Skeletal muscle satellite cell (primary cell): ENCODE results near the gene DCDC1. TPM values are rescaled to one million over a fixed set of nuclear protein-coding genes. Genes with fewer than 3 reads are reported as not detected.

Experiments
- H3K27me3 ChIP-seq: 2 replicates; pipeline ENCODE4 v1.7.0; 2013; ENCODE audit warnings: low read length; ENCODE audit not compliant: control insufficient read depth, insufficient read depth
- H3K36me3 ChIP-seq: 2 replicates; pipeline ENCODE4 v1.7.0; 2013; ENCODE audit warnings: mild to moderate bottlenecking, control low read depth, low read length; ENCODE audit not compliant: insufficient read depth
- H3K4me1 ChIP-seq: 2 replicates; pipeline ENCODE4 v1.7.0; 2013; ENCODE audit warnings: low read length; ENCODE audit not compliant: control insufficient read depth, insufficient read depth
- H3K4me2 ChIP-seq: 2 replicates; pipeline ENCODE4 v1.7.0; 2013; ENCODE audit warnings: mild to moderate bottlenecking, low read length
- H3K4me3 ChIP-seq: 2 replicates; pipeline ENCODE4 v1.7.0; 2013; ENCODE audit warnings: low read length
- H3K9ac ChIP-seq: 2 replicates; pipeline ENCODE4 v1.7.0; 2013; ENCODE audit warnings: mild to moderate bottlenecking, low read depth, low read length, moderate library complexity
- H3K9me3 ChIP-seq: replicated peaks from 2 replicates; pipeline ENCODE4 v1.7.0; 2013; ENCODE audit warnings: mild to moderate bottlenecking, control low read depth, low read length
- total RNA-seq: library from RNA; depleted of rRNA; stranded (reverse); fragments of >200 nt; gene quantifications from 2 replicates; pipeline ENCODE4 v1.2.3, GENCODE V29; 2012; rRNA removed

Gene DCDC1
- total RNA-seq = under 0.01 TPM in 1 of 2 replicates, not detected in the other

GRCh38 chr11:31369348-31370329, at the start of gene DCDC1, which contains the start of gene DNAJC24:
Gene DCDC1 (minus strand): TSS chr11:31369739. CDS start chr11:31328280, 41,459 bp downstream.
Gene DNAJC24 (plus strand): TSS chr11:31369860. CDS start chr11:31370749, 889 bp downstream.
- no peaks in the 10 kb centered on the region for H3K9me3 ChIP-seq
- H3K36me3 ChIP-seq = no peaks in the 10 kb centered on the region
- peak within 1 kb of the TSS; percentile 94 for H3K4me3 ChIP-seq
- H3K4me1 ChIP-seq = peaks cover 11% of the 10 kb centered on the region
- H3K27me3 ChIP-seq = peaks cover 9% of the 10 kb centered on the region
- peak within 1 kb of the TSS; percentile 96 for H3K9ac ChIP-seq
- H3K4me2 ChIP-seq = peak within 1 kb of the TSS; percentile 86

- Histone ChIP-seq H3K4me1 (peaks cover 4% of the 10 kb centered on the region), H3K36me3 (no peaks in the 10 kb centered on the region), H3K9me3 (no peaks in the 10 kb centered on the region), H3K4me2 (no peak overlapping the region), H3K9ac (no peak overlapping the region), H3K4me3 (no peak overlapping the region), H3K27me3 (no peaks in the 10 kb centered on the region)
Measured at GRCh38 chr11:31419138-31419537, 49.6 kb upstream of the DCDC1 start.

- no peak overlapping the region for H3K4me2 ChIP-seq
- H3K36me3 ChIP-seq = no peaks in the 10 kb centered on the region
- no peak overlapping the region for H3K9ac ChIP-seq
- no peaks in the 10 kb centered on the region for H3K9me3 ChIP-seq
- H3K4me3 ChIP-seq = no peak overlapping the region
- peaks cover 6% of the 10 kb centered on the region for H3K4me1 ChIP-seq
- H3K27me3 ChIP-seq = no peaks in the 10 kb centered on the region
Measured at GRCh38 chr11:31417816-31418215, 48.3 kb upstream of the DCDC1 start.

- H3K36me3 ChIP-seq = no peaks in the 10 kb centered on the region
- H3K4me3 ChIP-seq = no peak overlapping the region
- no peaks in the 10 kb centered on the region for H3K9me3 ChIP-seq
- no peak overlapping the region for H3K9ac ChIP-seq
- H3K4me1 ChIP-seq = peaks cover 9% of the 10 kb centered on the region
- no peak overlapping the region for H3K4me2 ChIP-seq
- H3K27me3 ChIP-seq = no peaks in the 10 kb centered on the region
Measured at GRCh38 chr11:31417357-31417756, 47.8 kb upstream of the DCDC1 start.

GRCh38 chr11:31415435-31415834, 45.9 kb upstream of the DCDC1 start:
- peaks cover 9% of the 10 kb centered on the region for H3K4me1 ChIP-seq
- no peak overlapping the region for H3K4me3 ChIP-seq
- H3K36me3 ChIP-seq = no peaks in the 10 kb centered on the region
- no peaks in the 10 kb centered on the region for H3K27me3 ChIP-seq
- no peak overlapping the region for H3K4me2 ChIP-seq
- no peaks in the 10 kb centered on the region for H3K9me3 ChIP-seq
- no peak overlapping the region for H3K9ac ChIP-seq

GRCh38 chr11:31414338-31414737, 44.8 kb upstream of the DCDC1 start:
- Histone ChIP-seq H3K9me3 (no peaks in the 10 kb centered on the region), H3K4me3 (no peak overlapping the region), H3K4me2 (no peak overlapping the region), H3K9ac (no peak overlapping the region), H3K4me1 (peaks cover 6% of the 10 kb centered on the region), H3K27me3 (no peaks in the 10 kb centered on the region), H3K36me3 (no peaks in the 10 kb centered on the region)

GRCh38 chr11:31412946-31413345, 43.4 kb upstream of the DCDC1 start:
- H3K9ac ChIP-seq = no peak overlapping the region
- H3K4me1 ChIP-seq = peaks cover 6% of the 10 kb centered on the region
- no peaks in the 10 kb centered on the region for H3K36me3 ChIP-seq
- no peaks in the 10 kb centered on the region for H3K27me3 ChIP-seq
- H3K9me3 ChIP-seq = no peaks in the 10 kb centered on the region
- no peak overlapping the region for H3K4me3 ChIP-seq
- H3K4me2 ChIP-seq = no peak overlapping the region

GRCh38 chr11:31408201-31408600, 38.7 kb upstream of the DCDC1 start:
- H3K36me3 ChIP-seq = no peaks in the 10 kb centered on the region
- H3K9ac ChIP-seq = no peak overlapping the region
- H3K9me3 ChIP-seq = no peaks in the 10 kb centered on the region
- peaks cover 6% of the 10 kb centered on the region for H3K4me1 ChIP-seq
- no peak overlapping the region for H3K4me2 ChIP-seq
- H3K4me3 ChIP-seq = no peak overlapping the region
- no peaks in the 10 kb centered on the region for H3K27me3 ChIP-seq

- no peak overlapping the region for H3K4me2 ChIP-seq
- H3K4me3 ChIP-seq = no peak overlapping the region
- H3K4me1 ChIP-seq = no peaks in the 10 kb centered on the region
- H3K9me3 ChIP-seq = no peaks in the 10 kb centered on the region
- no peaks in the 10 kb centered on the region for H3K36me3 ChIP-seq
- H3K9ac ChIP-seq = no peak overlapping the region
- H3K27me3 ChIP-seq = no peaks in the 10 kb centered on the region
Measured at GRCh38 chr11:31404614-31405013, 35.1 kb upstream of the DCDC1 start.

- no peaks in the 10 kb centered on the region for H3K36me3 ChIP-seq
- no peak overlapping the region for H3K4me2 ChIP-seq
- H3K4me1 ChIP-seq = no peaks in the 10 kb centered on the region
- H3K27me3 ChIP-seq = no peaks in the 10 kb centered on the region
- H3K4me3 ChIP-seq = no peak overlapping the region
- H3K9ac ChIP-seq = no peak overlapping the region
- no peaks in the 10 kb centered on the region for H3K9me3 ChIP-seq
Measured at GRCh38 chr11:31397239-31397834, 27.8 kb upstream of the DCDC1 start.

- Histone ChIP-seq H3K9ac (no peak overlapping the region), H3K4me1 (no peaks in the 10 kb centered on the region), H3K9me3 (no peaks in the 10 kb centered on the region), H3K4me2 (no peak overlapping the region), H3K36me3 (no peaks in the 10 kb centered on the region), H3K27me3 (no peaks in the 10 kb centered on the region), H3K4me3 (no peak overlapping the region)
Measured at GRCh38 chr11:31387379-31387778, 17.8 kb upstream of the DCDC1 start.
